A673 (cell line): Measurements from ENCODE around the gene NEO1.

Source experiments
- CTCF ChIP-seq: fragments of 300-800, 200-600 bp; sonication (generic); conservative IDR thresholded peaks from 2 replicates; pipeline ENCODE4 v1.5.1; 2017; ENCODE audit warnings: low read depth, mild to moderate bottlenecking, antibody characterized with exemption, low read length, moderate library complexity, mixed read lengths
- EZH2 ChIP-seq: fragments of 200-600 bp; sonication (generic); IDR thresholded peaks from 2 replicates; pipeline ENCODE4 v1.6.1; 2017; ENCODE audit warnings: borderline replicate concordance, low read depth, mild to moderate bottlenecking, mixed read lengths, antibody characterized with exemption, low read length; ENCODE audit not compliant: poor library complexity, severe bottlenecking

GRCh38 chr15:73161546-73161945 is 109.3 kb downstream of the NEO1 start:
- TF ChIP-seq CTCF (no peak), EZH2 (no peak)
